B cell (primary cell): Measurements from ENCODE around the gene ZNF681. TPM values are rescaled to one million over a fixed set of nuclear protein-coding genes. Genes with fewer than 3 reads are reported as not detected.
A peak's percentile ranks its signal among the peaks of the same experiment; 100 is the strongest.
"Not testable (repeated sequence)": the region's sequence is repeated elsewhere in the genome, so short reads cannot be mapped to it uniquely, and the experiment has no call there.

Experiments
- ATAC-seq: fragments of 200-7000 bp; cut with Tn5 transposase; one replicate; pipeline ENCODE4 v1.10.0; 2021; ENCODE audit warnings: low read depth, mild to moderate bottlenecking, moderate number of reproducible peaks, moderate library complexity
- CTCF ChIA-PET: fragments of 350-600 bp; sonication (Branson Sonifier 250); formaldehyde crosslinking; loops from one replicate; lab custom pipeline; 2021; ENCODE audit warnings: antibody characterized with exemption, inconsistent platforms; lab: Charles Lee
- POLR2A ChIA-PET: fragments of 350-600 bp; sonication (Branson Sonifier 250); formaldehyde crosslinking; loops from one replicate; lab custom pipeline; 2021; ENCODE audit warnings: antibody characterized with exemption; lab: Charles Lee
- DNase-seq: peaks from one replicate; pipeline ENCODE4 v3.0.0; 2013
- H2AFZ ChIP-seq: 2 replicates; pipeline ENCODE4 v1.6.1; 2012; ENCODE audit warnings: mild to moderate bottlenecking, low read depth, low read length; ENCODE audit not compliant: insufficient read depth, poor library complexity, severe bottlenecking
- H3K27ac ChIP-seq, 2 donors: 1 replicate in 1 of 2; 2 replicates in 1 of 2; pipeline ENCODE4 v1.5.1; 2012 to 2013; ENCODE audit warnings: low read length in 2 of 2, mild to moderate bottlenecking in 2 of 2, moderate library complexity in 1 of 2
- H3K27me3 ChIP-seq, 4 experiments: fragments of 200-600 bp in 1 of 4; sonication (generic) in 1 of 4; replicated peaks in 1 of 4; 1 replicate in 2 of 4; 2 replicates in 2 of 4; pipeline versions ENCODE4 v1.6.1 to v1.7.0; 2013 to 2016; ENCODE audit warnings: low read length in 3 of 4, mild to moderate bottlenecking in 2 of 4, mixed read lengths in 1 of 4, moderate library complexity in 1 of 4; ENCODE audit not compliant: insufficient read depth in 4 of 4, control insufficient read depth in 3 of 4; ENCODE audit errors: control extremely low read depth in 1 of 4
- H3K36me3 ChIP-seq, 2 experiments: replicated peaks in 1 of 2; 1 replicate in 1 of 2; 2 replicates in 1 of 2; pipeline versions ENCODE4 v1.6.1 to v1.7.1; 2013; ENCODE audit warnings: low read length in 1 of 2; ENCODE audit not compliant: insufficient read depth in 2 of 2, control insufficient read depth in 1 of 2; ENCODE audit errors: control extremely low read depth in 1 of 2, extremely low read depth in 1 of 2
- H3K4me1 ChIP-seq, 2 donors: fragments of 200-600 bp in 1 of 2; sonication (generic) in 1 of 2; 1 replicate in 1 of 2; 2 replicates in 1 of 2; pipeline versions ENCODE4 v1.5.1 to v1.6.1; 2013 to 2017; ENCODE audit warnings: low read length in 2 of 2; ENCODE audit not compliant: control insufficient read depth in 2 of 2, insufficient read depth in 2 of 2
- H3K4me2 ChIP-seq: replicated peaks from 2 replicates; pipeline ENCODE3; 2012; ENCODE audit warnings: mild to moderate bottlenecking, low read depth, low read length; ENCODE audit not compliant: poor library complexity, severe bottlenecking
- H3K4me3 ChIP-seq, 5 experiments: fragments of 200-600 bp in 1 of 5; sonication (generic) in 1 of 5; 1 replicate in 3 of 5; 2 replicates in 2 of 5; pipeline versions ENCODE4 v1.5.1 to v1.7.0; 2011 to 2016; ENCODE audit warnings: low read length in 4 of 5, mild to moderate bottlenecking in 4 of 5, low read depth in 2 of 5, control low read depth in 1 of 5, moderate library complexity in 1 of 5; ENCODE audit not compliant: insufficient read depth in 1 of 5; ENCODE audit errors: control extremely low read depth in 1 of 5, extremely low read depth in 1 of 5
- H3K79me2 ChIP-seq: fragments of 200-600 bp; sonication (generic); one replicate; pipeline ENCODE4 v1.6.0; 2016; ENCODE audit warnings: low read length; ENCODE audit not compliant: control insufficient read depth, insufficient read depth
- H3K9ac ChIP-seq: fragments of 200-600 bp; sonication (generic); 2 replicates; pipeline ENCODE4 v1.6.1; 2017; ENCODE audit warnings: mild to moderate bottlenecking, low read length, moderate library complexity
- H3K9me3 ChIP-seq, 3 donors: one replicate each; pipeline versions ENCODE4 v1.6.1 to v1.7.1; 2013; ENCODE audit warnings: low read length in 2 of 3; ENCODE audit not compliant: control insufficient read depth in 2 of 3, insufficient read depth in 1 of 3; ENCODE audit errors: control extremely low read depth in 1 of 3
- H4K20me1 ChIP-seq: 2 replicates; pipeline ENCODE4 v1.6.0; 2012; ENCODE audit warnings: mild to moderate bottlenecking, low read length; ENCODE audit not compliant: insufficient read depth, control insufficient read depth, poor library complexity, severe bottlenecking
- H3K27ac Mint-ChIP-seq: one replicate; pipeline ENCODE4 v1.8.0; 2021; ENCODE audit warnings: mixed read lengths
- H3K27me3 Mint-ChIP-seq: one replicate; pipeline ENCODE4 v1.8.0; 2021; ENCODE audit warnings: mixed read lengths
- H3K4me1 Mint-ChIP-seq: one replicate; pipeline ENCODE4 v1.8.0; 2021; ENCODE audit warnings: mixed read lengths
- H3K4me3 Mint-ChIP-seq: one replicate; pipeline ENCODE4 v1.8.0; 2021; ENCODE audit warnings: mixed read lengths
- H3K9me3 Mint-ChIP-seq: one replicate; pipeline ENCODE4 v1.8.0; 2022; ENCODE audit warnings: mixed read lengths; ENCODE audit not compliant: insufficient read depth
- WGBS: methylation state at CpG from one replicate; pipeline ENCODE4 v1.1.5; 2013; ENCODE audit warnings: missing lambda C conversion rate; ENCODE audit not compliant: insufficient coverage; 5-methylcytosine and 5-hydroxymethylcytosine counted together
- intact Hi-C: fragments of 100-400 bp; cut with micrococcal nuclease; formaldehyde crosslinking; loops from one replicate; pipeline ENCODE4 v1.10.0; 2022
- polyA plus RNA-seq: library from polyadenylated mRNA; depleted of rRNA; stranded (reverse); fragments of >200 nt; gene quantifications from 2 replicates; pipeline ENCODE4 v1.2.3, GENCODE V29; 2012
- total RNA-seq, 2 donors: library from RNA; stranded (reverse); fragments of 120-200 nt in 1 of 2; gene quantifications; 1 replicate in 1 of 2; 2 replicates in 1 of 2; pipeline versions ENCODE4 v1.2.3 to v1.2.4, GENCODE V29; 2013 to 2022

The ZNF681 gene
- total and polyA plus RNA-seq, 2 donors (not counting 1 experiment from before 2014, with no cell fraction given) = 1.1 to 8.5 TPM

- H3K9ac ChIP-seq, H3K4me2 ChIP-seq, H3K4me3 ChIP-seq, H3K27me3 ChIP-seq, ATAC-seq, H3K4me1 ChIP-seq, H3K27ac ChIP-seq, H3K4me1 Mint-ChIP-seq, H2AFZ ChIP-seq, DNase-seq, H3K4me3 Mint-ChIP-seq, H3K27ac Mint-ChIP-seq, H3K27me3 Mint-ChIP-seq, H3K79me2 ChIP-seq, H3K36me3 ChIP-seq, H3K9me3 Mint-ChIP-seq, POLR2A ChIA-PET, CTCF ChIA-PET, intact Hi-C loops, H4K20me1 ChIP-seq: not testable (repeated sequence)
- no CpG with 5 or more reads among the region's 6 CpGs for WGBS
- peaks cover 2 to 36% (median 12%) of the 10 kb centered on the region in 3 donors for H3K9me3 ChIP-seq
Observed at GRCh38 chr19:23730729-23731465, 27.8 kb downstream of the ZNF681 start.

- H3K9me3 ChIP-seq = peaks cover 0 to 11% (median 1%) of the 10 kb centered on the region in 3 donors
- H2AFZ ChIP-seq, ATAC-seq, H3K27me3 Mint-ChIP-seq, H3K4me1 ChIP-seq, H3K79me2 ChIP-seq, H3K27me3 ChIP-seq, H4K20me1 ChIP-seq, H3K9me3 Mint-ChIP-seq, intact Hi-C loops, H3K36me3 ChIP-seq, H3K4me2 ChIP-seq, H3K4me3 ChIP-seq, H3K9ac ChIP-seq, CTCF ChIA-PET, DNase-seq, H3K27ac Mint-ChIP-seq, H3K27ac ChIP-seq, POLR2A ChIA-PET: not testable (repeated sequence)
- WGBS = no CpG with 5 or more reads among the region's 6 CpGs
- peaks cover 10% of the 10 kb centered on the region for H3K4me1 Mint-ChIP-seq
- peak overlapping the region; percentile 63 for H3K4me3 Mint-ChIP-seq
Observed at GRCh38 chr19:23724161-23724560, 34.5 kb downstream of the ZNF681 start.
